HCT116 (cell line): Measurements from ENCODE around the gene GLI3. TPM values are rescaled to one million over a fixed set of nuclear protein-coding genes. Genes with fewer than 3 reads are reported as not detected.

ENCODE experiments used
- ATAC-seq: fragments of 200-7000 bp; cut with Tn5 transposase; 2 replicates; pipeline ENCODE4 v1.9.1; 2020; ENCODE audit warnings: mild to moderate bottlenecking, moderate library complexity
- BruUV-seq: library from RNA; stranded (reverse); fragments of 400-500 nt; replicated peaks from 2 replicates; lab custom pipeline; 2021; lab: Mats Ljungman, UMichigan
- CTCF ChIA-PET: fragments of 300-600 bp; sonication (Branson Sonifier 250); formaldehyde crosslinking; loops from one replicate; lab custom pipeline; 2021; ENCODE audit warnings: antibody characterized with exemption; lab: Charles Lee
- POLR2A ChIA-PET: fragments of 300-600, 350-600 bp; sonication (Branson Sonifier 250); formaldehyde crosslinking; loops from one replicate; lab custom pipeline; 2021; ENCODE audit warnings: antibody characterized with exemption; lab: Charles Lee
- RAD21 ChIA-PET, 2 experiments: fragments of 300-600 bp; sonication (Branson Sonifier 250); formaldehyde crosslinking; loops; one replicate each; lab custom pipeline; 2023; ENCODE audit warnings: low total read pairs in 2 of 2; ENCODE audit not compliant: uncharacterized antibody in 2 of 2, unreplicated experiment in 2 of 2, low non-redundant PET in 1 of 2; lab: Charles Lee
- DNase-seq: peaks from one replicate; pipeline ENCODE4 v3.0.0-alpha.2; 2010; ENCODE audit warnings: low read depth, low spot score
- H2AFZ ChIP-seq: fragments of 200-600 bp; shearing (Covaris generic), sonication (generic); 2 replicates; pipeline ENCODE4 v1.6.1; 2017; ENCODE audit warnings: low read depth, mixed run types, mixed read lengths, antibody characterized with exemption, low read length; ENCODE audit not compliant: poor library complexity, severe bottlenecking
- H3K27ac ChIP-seq: 2 replicates; pipeline ENCODE4 v1.5.1; 2012; ENCODE audit warnings: low read depth, low read length
- H3K27me3 ChIP-seq: fragments of 200-600 bp; sonication (generic); 2 replicates; pipeline ENCODE4 v1.6.1; 2016; ENCODE audit warnings: mixed run types, low read length, mixed read lengths; ENCODE audit not compliant: insufficient read depth
- H3K36me3 ChIP-seq, 2 experiments: fragments of 200-500 bp in 1 of 2; fragments of 200-600 bp in 1 of 2; sonication (Bioruptor generic) in 1 of 2; sonication (generic) in 1 of 2; 2 replicates each; pipeline versions ENCODE4 v1.5.1 to v1.6.1; 2014 to 2016; ENCODE audit warnings: low read length in 2 of 2, inconsistent platforms in 1 of 2, mixed read lengths in 1 of 2, mixed run types in 1 of 2; ENCODE audit not compliant: insufficient read depth in 2 of 2, control insufficient read depth in 1 of 2
- H3K4me1 ChIP-seq, 2 experiments: fragments of 200-600 bp in 1 of 2; sonication (generic) in 1 of 2; 2 replicates each; pipeline versions ENCODE4 v1.5.1 to v1.6.1; 2012 to 2017; ENCODE audit warnings: low read length in 2 of 2, inconsistent platforms in 1 of 2, mild to moderate bottlenecking in 1 of 2, mixed read lengths in 1 of 2, mixed run types in 1 of 2, moderate library complexity in 1 of 2; ENCODE audit not compliant: insufficient read depth in 2 of 2, control insufficient read depth in 1 of 2
- H3K4me2 ChIP-seq: fragments of 200-600 bp; sonication (generic); 2 replicates; pipeline ENCODE4 v1.6.1; 2017; ENCODE audit warnings: mixed run types, low read length, mixed read lengths
- H3K4me3 ChIP-seq, 2 experiments: fragments of 200-600 bp in 1 of 2; sonication (generic) in 1 of 2; replicated peaks in 1 of 2; 2 replicates each; pipeline ENCODE4 v1.5.1; 2011 to 2016; ENCODE audit warnings: low read length in 2 of 2, control low read depth in 1 of 2, low read depth in 1 of 2, mild to moderate bottlenecking in 1 of 2, mixed read lengths in 1 of 2, mixed run types in 1 of 2
- H3K79me2 ChIP-seq: fragments of 200-600 bp; sonication (generic); 2 replicates; pipeline ENCODE4 v1.6.1; 2017; ENCODE audit warnings: mild to moderate bottlenecking, mixed run types, low read length, moderate library complexity, mixed read lengths; ENCODE audit not compliant: insufficient read depth
- H3K9ac ChIP-seq: fragments of 200-600 bp; sonication (generic); 2 replicates; pipeline ENCODE4 v1.6.1; 2016; ENCODE audit warnings: low read length, mixed read lengths
- H3K9me2 ChIP-seq: fragments of 200-600 bp; sonication (generic), shearing (Covaris generic); 2 replicates; pipeline ENCODE4 v1.6.1; 2017; ENCODE audit warnings: mixed run types, mild to moderate bottlenecking, moderate library complexity; ENCODE audit not compliant: insufficient read depth
- H3K9me3 ChIP-seq, 2 experiments: fragments of 200-500 bp in 1 of 2; fragments of 200-600 bp in 1 of 2; sonication (Bioruptor generic) in 1 of 2; sonication (generic) in 1 of 2; 2 replicates each; pipeline ENCODE4 v1.6.1; 2014 to 2017; ENCODE audit warnings: low read length in 2 of 2, mixed read lengths in 2 of 2, inconsistent platforms in 1 of 2, low read depth in 1 of 2, mild to moderate bottlenecking in 1 of 2, mixed run types in 1 of 2, moderate library complexity in 1 of 2; ENCODE audit not compliant: control insufficient read depth in 1 of 2, insufficient read depth in 1 of 2
- H4K20me1 ChIP-seq: fragments of 200-600 bp; sonication (generic), shearing (Covaris generic); 2 replicates; pipeline ENCODE4 v1.6.1; 2017; ENCODE audit warnings: mixed run types, mild to moderate bottlenecking, moderate library complexity; ENCODE audit not compliant: insufficient read depth
- ATF3 ChIP-seq: IDR thresholded peaks from 2 replicates; pipeline ENCODE4 v1.6.1; 2012
- CEBPB ChIP-seq: IDR thresholded peaks from 2 replicates; pipeline ENCODE4 v1.6.1; 2012; ENCODE audit warnings: low read depth
- EGR1 ChIP-seq: IDR thresholded peaks from 2 replicates; pipeline ENCODE4 v1.6.1; 2012; ENCODE audit warnings: low read depth
- ELF1 ChIP-seq: IDR thresholded peaks from 2 replicates; pipeline ENCODE4 v1.6.1; 2012; ENCODE audit warnings: low read depth, borderline replicate concordance
- POLR2A ChIP-seq: IDR thresholded peaks from 2 replicates; pipeline ENCODE4 v1.7.0; 2011; ENCODE audit warnings: borderline replicate concordance; ENCODE audit not compliant: insufficient read depth, insufficient read length; ENCODE audit errors: extremely low read depth
- RAD21 ChIP-seq: IDR thresholded peaks from 2 replicates; pipeline ENCODE4 v1.6.1; 2012; ENCODE audit warnings: low read depth, mild to moderate bottlenecking
- TCF7L2 ChIP-seq: IDR thresholded peaks from 2 replicates; pipeline ENCODE4 v1.7.0; 2011; ENCODE audit warnings: borderline replicate concordance, inconsistent platforms; ENCODE audit not compliant: insufficient read depth, insufficient read length; ENCODE audit errors: extremely low read depth
- intact Hi-C: fragments of 100-400 bp; cut with micrococcal nuclease; formaldehyde crosslinking; loops from 2 replicates; pipeline ENCODE4 v1.10.0; 2022
- total RNA-seq: library from RNA; stranded (reverse); gene quantifications from one replicate; pipeline ENCODE4 v1.2.1, GENCODE V29; 2021; ENCODE audit not compliant: unreplicated experiment
- TF ChIP-seq, protein P1 (sequence below), 3 experiments: fragments of 200-600 bp in 1 of 3; sonication (generic) in 1 of 3; IDR thresholded peaks in 2 of 3; conservative IDR thresholded peaks in 1 of 3; 2 replicates each; pipeline ENCODE4 v1.5.1; 2012 to 2017; ENCODE audit warnings: low read depth in 2 of 3, low read length in 2 of 3, antibody characterized with exemption in 1 of 3, borderline replicate concordance in 1 of 3, control low read depth in 1 of 3, mild to moderate bottlenecking in 1 of 3, mixed read lengths in 1 of 3, mixed run types in 1 of 3, moderate library complexity in 1 of 3; ENCODE audit not compliant: insufficient read depth in 1 of 3
- TF ChIP-seq, protein P2 (sequence below): IDR thresholded peaks from 2 replicates; pipeline ENCODE4 v1.6.1; 2012; ENCODE audit warnings: low read depth

Gene GLI3
- total RNA-seq, 1 experiment from 2014 or later: 0.07 TPM

- H3K79me2 ChIP-seq: no peaks in the 10 kb centered on the region
- H3K27ac ChIP-seq: no peak overlapping the region
- no TSS peak for BruUV-seq
- CTCF ChIA-PET: interaction anchor here (0.5 to 2.5 kb wide), 29 partner anchors 8 to 1898 kb away, joined by 3 to 42 read pairs (median 4); partner anchors contain the start of genes MRPL32 and PSMA2
- H3K4me1 ChIP-seq: no peaks in the 10 kb centered on the region
- no peaks in the 10 kb centered on the region; the same call in 1 of the 2 replicates for H3K27me3 ChIP-seq
- H3K4me2 ChIP-seq: no peak overlapping the region
- no peak overlapping the region for H3K4me3 ChIP-seq
- intact Hi-C loops: loop anchor here (2.0 to 10.0 kb wide), 3 partner anchors 750 to 1516 kb away; no protein-coding TSS in a partner anchor
- H3K36me3 ChIP-seq: no peaks in the 10 kb centered on the region
- H3K9me2 ChIP-seq: no peaks in the 10 kb centered on the region
- ATAC-seq (peak; percentile 84), DNase-seq (peak; percentile 32)
- no peak overlapping the region for H2AFZ ChIP-seq
- H3K9ac ChIP-seq: no peak overlapping the region
- POLR2A ChIA-PET: interaction anchor here (1.0 kb wide), 2 partner anchors 935 to 1642 kb away, joined by 3 read pairs; partner anchors contain the start of gene STK17A
- no peaks in the 10 kb centered on the region for H4K20me1 ChIP-seq
- no peaks in the 10 kb centered on the region for H3K9me3 ChIP-seq
- RAD21 ChIA-PET: interaction anchor here in 1 of 2 experiments (0.6 to 1.3 kb wide), 3 partner anchors 903 to 1630 kb away, joined by 3 to 5 read pairs (median 4); no protein-coding TSS in a partner anchor
- peak; percentile 68 for TF ChIP-seq RAD21
- TF ChIP-seq, protein P1, sequence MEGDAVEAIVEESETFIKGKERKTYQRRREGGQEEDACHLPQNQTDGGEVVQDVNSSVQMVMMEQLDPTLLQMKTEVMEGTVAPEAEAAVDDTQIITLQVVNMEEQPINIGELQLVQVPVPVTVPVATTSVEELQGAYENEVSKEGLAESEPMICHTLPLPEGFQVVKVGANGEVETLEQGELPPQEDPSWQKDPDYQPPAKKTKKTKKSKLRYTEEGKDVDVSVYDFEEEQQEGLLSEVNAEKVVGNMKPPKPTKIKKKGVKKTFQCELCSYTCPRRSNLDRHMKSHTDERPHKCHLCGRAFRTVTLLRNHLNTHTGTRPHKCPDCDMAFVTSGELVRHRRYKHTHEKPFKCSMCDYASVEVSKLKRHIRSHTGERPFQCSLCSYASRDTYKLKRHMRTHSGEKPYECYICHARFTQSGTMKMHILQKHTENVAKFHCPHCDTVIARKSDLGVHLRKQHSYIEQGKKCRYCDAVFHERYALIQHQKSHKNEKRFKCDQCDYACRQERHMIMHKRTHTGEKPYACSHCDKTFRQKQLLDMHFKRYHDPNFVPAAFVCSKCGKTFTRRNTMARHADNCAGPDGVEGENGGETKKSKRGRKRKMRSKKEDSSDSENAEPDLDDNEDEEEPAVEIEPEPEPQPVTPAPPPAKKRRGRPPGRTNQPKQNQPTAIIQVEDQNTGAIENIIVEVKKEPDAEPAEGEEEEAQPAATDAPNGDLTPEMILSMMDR (IDR thresholded peaks at IDR 0.05 in 2 of 3, conservative IDR thresholded peaks at IDR 0.05 in 1 of 3; ENCODE audit: borderline replicate concordance in 1 of 3, insufficient read depth in 1 of 3, low read depth in 2 of 3, low read length in 2 of 3): peak; percentile 55 to 87 (median 85); a peak in 5 of 6 replicates
- TF ChIP-seq CEBPB: no peak
- TF ChIP-seq EGR1: no peak
Observed at GRCh38 chr7:41940760-41941343, 296.2 kb downstream of the GLI3 start.

GRCh38 chr7:41938371-41938770 lies 298.6 kb downstream of the GLI3 start:
- H2AFZ ChIP-seq: no peak overlapping the region
- H3K4me3 ChIP-seq: no peak overlapping the region
- H3K9me2 ChIP-seq: no peaks in the 10 kb centered on the region
- intact Hi-C loops: no loop called here
- H3K4me1 ChIP-seq: no peaks in the 10 kb centered on the region
- RAD21 ChIA-PET: no interaction called here
- no peaks in the 10 kb centered on the region; the same call in 1 of the 2 replicates for H3K27me3 ChIP-seq
- H3K27ac ChIP-seq: no peak overlapping the region
- H4K20me1 ChIP-seq: no peaks in the 10 kb centered on the region
- POLR2A ChIA-PET: no interaction called here
- no peaks in the 10 kb centered on the region for H3K79me2 ChIP-seq
- no peaks in the 10 kb centered on the region for H3K36me3 ChIP-seq
- CTCF ChIA-PET: no interaction called here
- DNase-seq (no peak), ATAC-seq (no peak)
- no peak overlapping the region for H3K4me2 ChIP-seq
- H3K9me3 ChIP-seq: no peaks in the 10 kb centered on the region
- no TSS peak for BruUV-seq
- no peak overlapping the region for H3K9ac ChIP-seq
- TF ChIP-seq ATF3 (no peak), POLR2A (no peak), ELF1 (no peak), TCF7L2 (no peak)
- TF ChIP-seq, protein P1 (IDR thresholded peaks at IDR 0.05 in 2 of 3, conservative IDR thresholded peaks at IDR 0.05 in 1 of 3; ENCODE audit: borderline replicate concordance in 1 of 3, insufficient read depth in 1 of 3, low read depth in 2 of 3, low read length in 2 of 3): no peak
- TF ChIP-seq, protein P2, sequence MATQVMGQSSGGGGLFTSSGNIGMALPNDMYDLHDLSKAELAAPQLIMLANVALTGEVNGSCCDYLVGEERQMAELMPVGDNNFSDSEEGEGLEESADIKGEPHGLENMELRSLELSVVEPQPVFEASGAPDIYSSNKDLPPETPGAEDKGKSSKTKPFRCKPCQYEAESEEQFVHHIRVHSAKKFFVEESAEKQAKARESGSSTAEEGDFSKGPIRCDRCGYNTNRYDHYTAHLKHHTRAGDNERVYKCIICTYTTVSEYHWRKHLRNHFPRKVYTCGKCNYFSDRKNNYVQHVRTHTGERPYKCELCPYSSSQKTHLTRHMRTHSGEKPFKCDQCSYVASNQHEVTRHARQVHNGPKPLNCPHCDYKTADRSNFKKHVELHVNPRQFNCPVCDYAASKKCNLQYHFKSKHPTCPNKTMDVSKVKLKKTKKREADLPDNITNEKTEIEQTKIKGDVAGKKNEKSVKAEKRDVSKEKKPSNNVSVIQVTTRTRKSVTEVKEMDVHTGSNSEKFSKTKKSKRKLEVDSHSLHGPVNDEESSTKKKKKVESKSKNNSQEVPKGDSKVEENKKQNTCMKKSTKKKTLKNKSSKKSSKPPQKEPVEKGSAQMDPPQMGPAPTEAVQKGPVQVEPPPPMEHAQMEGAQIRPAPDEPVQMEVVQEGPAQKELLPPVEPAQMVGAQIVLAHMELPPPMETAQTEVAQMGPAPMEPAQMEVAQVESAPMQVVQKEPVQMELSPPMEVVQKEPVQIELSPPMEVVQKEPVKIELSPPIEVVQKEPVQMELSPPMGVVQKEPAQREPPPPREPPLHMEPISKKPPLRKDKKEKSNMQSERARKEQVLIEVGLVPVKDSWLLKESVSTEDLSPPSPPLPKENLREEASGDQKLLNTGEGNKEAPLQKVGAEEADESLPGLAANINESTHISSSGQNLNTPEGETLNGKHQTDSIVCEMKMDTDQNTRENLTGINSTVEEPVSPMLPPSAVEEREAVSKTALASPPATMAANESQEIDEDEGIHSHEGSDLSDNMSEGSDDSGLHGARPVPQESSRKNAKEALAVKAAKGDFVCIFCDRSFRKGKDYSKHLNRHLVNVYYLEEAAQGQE: no peak
